ENCODE measurements around the gene MMRN2.

- TF ChIP-seq EZH2phosphoT487 (IDR thresholded peaks at IDR 0.05; ENCODE audit: borderline replicate concordance, low read depth, low read length) (no peak), CTCF (conservative IDR thresholded peaks at IDR 0.05; ENCODE audit: low read length) (no peak)
Measured at GRCh38 chr10:87000491-87000890, 43.1 kb upstream of the MMRN2 start.

Measured in OCI-LY7 (cell line).